PC-3 (cell line): ENCODE results near the gene PIAS1. TPM values are rescaled to one million over a fixed set of nuclear protein-coding genes. Genes with fewer than 3 reads are reported as not detected.
A peak's percentile ranks its signal among the peaks of the same experiment; 100 is the strongest.

Experiments used
- ATAC-seq: fragments of 200-7000 bp; cut with Tn5 transposase; 2 replicates; pipeline ENCODE4 v1.9.1; 2020; ENCODE audit warnings: mild to moderate bottlenecking, moderate library complexity
- BruUV-seq: library from RNA; stranded (reverse); fragments of 400-500 nt; replicated peaks from 2 replicates; lab custom pipeline; 2021; lab: Mats Ljungman, UMichigan
- CTCF ChIA-PET: fragments of 300-600 bp; sonication (Branson Sonifier 250); formaldehyde crosslinking; loops from one replicate; lab custom pipeline; 2022; ENCODE audit warnings: antibody characterized with exemption; lab: Charles Lee
- POLR2A ChIA-PET: fragments of 300-600 bp; sonication (Branson Sonifier 250); formaldehyde crosslinking; loops from one replicate; lab custom pipeline; 2022; ENCODE audit warnings: antibody characterized with exemption; ENCODE audit not compliant: unreplicated experiment; lab: Charles Lee
- DNase-seq: peaks from one replicate; pipeline ENCODE4 v3.0.0-alpha.2; 2015
- H2AFZ ChIP-seq: fragments of 300-600 bp; sonication (generic); 2 replicates; pipeline ENCODE4 v1.6.0; 2016; ENCODE audit warnings: antibody characterized with exemption, low read length
- H3F3A ChIP-seq: fragments of 300-600 bp; sonication (generic); one replicate; pipeline ENCODE4 v1.6.0; 2017; ENCODE audit warnings: antibody characterized with exemption, low read length, control low read depth, mild to moderate bottlenecking; ENCODE audit not compliant: unreplicated experiment
- H3K27ac ChIP-seq: fragments of 300-600 bp; sonication (generic); 2 replicates; pipeline ENCODE4 v1.5.1; 2016; ENCODE audit warnings: mild to moderate bottlenecking, low read length
- H3K27me3 ChIP-seq: fragments of 300-600 bp; sonication (generic); 2 replicates; pipeline ENCODE4 v1.6.1; 2016; ENCODE audit warnings: low read length, mixed read lengths
- H3K36me3 ChIP-seq: fragments of 300-600 bp; sonication (generic); 2 replicates; pipeline ENCODE4 v1.6.1; 2016; ENCODE audit warnings: low read depth, mixed run types, low read length, mixed read lengths
- H3K4me1 ChIP-seq: fragments of 300-600 bp; sonication (generic); 2 replicates; pipeline ENCODE4 v1.5.1; 2016; ENCODE audit warnings: low read length; ENCODE audit not compliant: insufficient read depth
- H3K4me2 ChIP-seq: fragments of 300-600 bp; sonication (generic); 2 replicates; pipeline ENCODE4 v1.6.0; 2016; ENCODE audit warnings: low read length
- H3K4me3 ChIP-seq: fragments of 300-600 bp; sonication (generic); 2 replicates; pipeline ENCODE4 v1.5.1; 2016; ENCODE audit warnings: mild to moderate bottlenecking, low read length, mixed read lengths
- H3K79me2 ChIP-seq: fragments of 300-600 bp; sonication (generic); 2 replicates; pipeline ENCODE4 v1.6.1; 2017; ENCODE audit warnings: low read length, mixed read lengths
- H3K9ac ChIP-seq: fragments of 300-600 bp; sonication (generic); 2 replicates; pipeline ENCODE4 v1.6.0; 2016; ENCODE audit warnings: mild to moderate bottlenecking, low read length
- H3K9me2 ChIP-seq: fragments of 300-600 bp; sonication (generic); replicated peaks from 2 replicates; pipeline ENCODE4 v1.6.1; 2016; ENCODE audit warnings: mixed run types, low read length, mixed read lengths
- H3K9me3 ChIP-seq: fragments of 300-600 bp; sonication (generic); 2 replicates; pipeline ENCODE4 v1.6.1; 2016; ENCODE audit warnings: low read length, mixed read lengths
- H4K20me1 ChIP-seq: fragments of 300-600 bp; sonication (generic); 2 replicates; pipeline ENCODE4 v1.6.1; 2016; ENCODE audit warnings: low read length, mixed read lengths
- EZH2 ChIP-seq: fragments of 300-600 bp; sonication (generic); IDR thresholded peaks from one replicate; pipeline ENCODE4 v1.6.1; 2017; ENCODE audit warnings: antibody characterized with exemption, mild to moderate bottlenecking, low read length; ENCODE audit not compliant: unreplicated experiment
- EZH2phosphoT487 ChIP-seq: fragments of 300-600 bp; sonication (generic); IDR thresholded peaks from 2 replicates; pipeline ENCODE4 v1.6.1; 2018; ENCODE audit warnings: mild to moderate bottlenecking, antibody characterized with exemption, low read length, borderline replicate concordance
- intact Hi-C: fragments of 100-400 bp; cut with micrococcal nuclease; formaldehyde crosslinking; loops from 2 replicates; pipeline ENCODE4 v1.9.0; 2023
- total RNA-seq: library from RNA; depleted of rRNA; stranded (reverse); fragments of >200 nt; gene quantifications from 2 replicates; pipeline ENCODE4 v1.2.3, GENCODE V29; 2014
- TF ChIP-seq, protein P1 (sequence below): fragments of 300-600 bp; sonication (generic); conservative IDR thresholded peaks from 2 replicates; pipeline ENCODE4 v1.5.1; 2017; ENCODE audit warnings: antibody characterized with exemption, low read depth, mild to moderate bottlenecking, low read length

PIAS1 gene
- total RNA-seq, 1 experiment from 2014 or later: 21.9 TPM

GRCh38 chr15:68017201-68017600 is 36.9 kb upstream of the PIAS1 start:
- ChIA-PET POLR2A (no interaction called here), CTCF (no interaction called here)
- no TSS peak for BruUV-seq
- no peak overlapping the region for H3K4me3 ChIP-seq
- no peaks in the 10 kb centered on the region for H4K20me1 ChIP-seq
- H3K9me2 ChIP-seq: no peaks in the 10 kb centered on the region
- H2AFZ ChIP-seq: no peak overlapping the region
- H3K4me1 ChIP-seq: no peaks in the 10 kb centered on the region
- H3K79me2 ChIP-seq: no peaks in the 10 kb centered on the region
- no peak for ATAC-seq
- no peak overlapping the region for H3K27ac ChIP-seq
- H3K9me3 ChIP-seq: no peaks in the 10 kb centered on the region
- intact Hi-C loops: no loop called here
- TF ChIP-seq EZH2: no peak
- TF ChIP-seq EZH2phosphoT487: no peak
- TF ChIP-seq, protein P1, sequence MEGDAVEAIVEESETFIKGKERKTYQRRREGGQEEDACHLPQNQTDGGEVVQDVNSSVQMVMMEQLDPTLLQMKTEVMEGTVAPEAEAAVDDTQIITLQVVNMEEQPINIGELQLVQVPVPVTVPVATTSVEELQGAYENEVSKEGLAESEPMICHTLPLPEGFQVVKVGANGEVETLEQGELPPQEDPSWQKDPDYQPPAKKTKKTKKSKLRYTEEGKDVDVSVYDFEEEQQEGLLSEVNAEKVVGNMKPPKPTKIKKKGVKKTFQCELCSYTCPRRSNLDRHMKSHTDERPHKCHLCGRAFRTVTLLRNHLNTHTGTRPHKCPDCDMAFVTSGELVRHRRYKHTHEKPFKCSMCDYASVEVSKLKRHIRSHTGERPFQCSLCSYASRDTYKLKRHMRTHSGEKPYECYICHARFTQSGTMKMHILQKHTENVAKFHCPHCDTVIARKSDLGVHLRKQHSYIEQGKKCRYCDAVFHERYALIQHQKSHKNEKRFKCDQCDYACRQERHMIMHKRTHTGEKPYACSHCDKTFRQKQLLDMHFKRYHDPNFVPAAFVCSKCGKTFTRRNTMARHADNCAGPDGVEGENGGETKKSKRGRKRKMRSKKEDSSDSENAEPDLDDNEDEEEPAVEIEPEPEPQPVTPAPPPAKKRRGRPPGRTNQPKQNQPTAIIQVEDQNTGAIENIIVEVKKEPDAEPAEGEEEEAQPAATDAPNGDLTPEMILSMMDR: no peak
- no peaks in the 10 kb centered on the region for H3K27me3 ChIP-seq
- DNase-seq: peak; percentile 21
- no peaks in the 10 kb centered on the region for H3F3A ChIP-seq
- H3K9ac ChIP-seq: no peak overlapping the region
- no peaks in the 10 kb centered on the region for H3K36me3 ChIP-seq
- H3K4me2 ChIP-seq: no peak overlapping the region

GRCh38 chr15:68018797-68019444 is 35.2 kb upstream of the PIAS1 start:
- H3K79me2 ChIP-seq: no peaks in the 10 kb centered on the region
- intact Hi-C loops: no loop called here
- DNase-seq: no peak
- H3F3A ChIP-seq: no peaks in the 10 kb centered on the region
- H3K9ac ChIP-seq: no peak overlapping the region
- TF ChIP-seq EZH2phosphoT487 (no peak), EZH2 (no peak)
- TF ChIP-seq, protein P1: no peak
- no peaks in the 10 kb centered on the region for H3K4me1 ChIP-seq
- H3K27ac ChIP-seq: no peak overlapping the region
- H3K4me3 ChIP-seq: no peak overlapping the region
- no peaks in the 10 kb centered on the region for H3K27me3 ChIP-seq
- no TSS peak for BruUV-seq
- no peak overlapping the region for H2AFZ ChIP-seq
- no peaks in the 10 kb centered on the region for H3K9me3 ChIP-seq
- H4K20me1 ChIP-seq: no peaks in the 10 kb centered on the region
- no peaks in the 10 kb centered on the region for H3K36me3 ChIP-seq
- no peak for ATAC-seq
- no peak overlapping the region for H3K4me2 ChIP-seq
- POLR2A ChIA-PET: no interaction called here
- H3K9me2 ChIP-seq: no peaks in the 10 kb centered on the region
- CTCF ChIA-PET: no interaction called here

- Histone ChIP-seq H3K9me2 (no peaks in the 10 kb centered on the region), H3K4me1 (no peaks in the 10 kb centered on the region), H2AFZ (no peak overlapping the region), H3K27me3 (no peaks in the 10 kb centered on the region), H3K79me2 (no peaks in the 10 kb centered on the region), H3K27ac (no peak overlapping the region), H3K4me2 (no peak overlapping the region), H4K20me1 (no peaks in the 10 kb centered on the region), H3K36me3 (no peaks in the 10 kb centered on the region), H3F3A (no peaks in the 10 kb centered on the region), H3K9me3 (no peaks in the 10 kb centered on the region), H3K9ac (no peak overlapping the region), H3K4me3 (no peak overlapping the region)
- no peak for DNase-seq
- ChIA-PET CTCF (no interaction called here), POLR2A (no interaction called here)
- TF ChIP-seq EZH2phosphoT487 (no peak), EZH2 (no peak)
- TF ChIP-seq, protein P1: no peak
- ATAC-seq: no peak
- intact Hi-C loops: no loop called here
- no TSS peak for BruUV-seq
Measured at GRCh38 chr15:68019814-68020525, 34.1 kb upstream of the PIAS1 start.
